Vagina (tissue), 2 donors: ENCODE results near the gene USF1. TPM values are rescaled to one million over a fixed set of nuclear protein-coding genes. Genes with fewer than 3 reads are reported as not detected.

Experiments used
- DNase-seq, 2 donors: peaks; one replicate each; pipeline ENCODE4 v3.0.0-alpha.2; 2017; ENCODE audit errors: extremely low spot score in 2 of 2
- H3K27ac ChIP-seq: fragments of 200-600 bp; sonication (generic); one replicate; pipeline ENCODE4 v1.5.1; 2019
- H3K27me3 ChIP-seq: fragments of 200-600 bp; sonication (generic); one replicate; pipeline ENCODE4 v1.5.1; 2019
- H3K36me3 ChIP-seq, 2 donors: fragments of 200-600 bp; sonication (generic); one replicate each; pipeline ENCODE4 v1.5.1; 2017 to 2019
- H3K4me1 ChIP-seq: fragments of 200-600 bp; sonication (generic); one replicate; pipeline ENCODE4 v1.5.1; 2019
- H3K4me3 ChIP-seq, 2 donors: fragments of 200-600 bp; sonication (generic); 1 replicate in 1 of 2; 2 replicates in 1 of 2; pipeline ENCODE4 v1.5.1; 2016 to 2019
- H3K9me3 ChIP-seq: fragments of 200-600 bp; sonication (generic); one replicate; pipeline ENCODE4 v1.5.1; 2019
- CTCF ChIP-seq, 3 experiments: fragments of 450-650 bp in 2 of 3; fragments of 200-600 bp in 1 of 3; sonication (generic) in 1 of 3; IDR thresholded peaks; one replicate each; pipeline ENCODE4 v1.5.1; 2017 to 2019; ENCODE audit warnings: antibody characterized with exemption in 3 of 3, mild to moderate bottlenecking in 2 of 3, moderate library complexity in 2 of 3
- POLR2A ChIP-seq, 2 donors: fragments of 450-650 bp; IDR thresholded peaks; one replicate each; pipeline ENCODE4 v1.6.1; 2017; ENCODE audit warnings: antibody characterized with exemption in 2 of 2, mild to moderate bottlenecking in 2 of 2, moderate library complexity in 2 of 2
- POLR2AphosphoS5 ChIP-seq, 2 donors: sonication (generic); formaldehyde crosslinking; IDR thresholded peaks; one replicate each; pipeline ENCODE4 v1.9.0; 2017; ENCODE audit warnings: antibody characterized with exemption in 2 of 2, mild to moderate bottlenecking in 2 of 2, low read depth in 1 of 2; ENCODE audit not compliant: insufficient read depth in 1 of 2
- intact Hi-C: fragments of 100-400 bp; cut with DNase I; formaldehyde crosslinking; loops from one replicate; pipeline ENCODE4 v1.15.1; 2023
- total RNA-seq: library from RNA; depleted of rRNA; stranded (reverse); fragments of >200 nt; gene quantifications from one replicate; pipeline ENCODE4 v1.2.3, GENCODE V29; 2016

USF1 gene
- total RNA-seq, 1 donor from 2014 or later, result 39.0 TPM

- Histone ChIP-seq H3K4me1 (no peaks in the 10 kb centered on the region), H3K27me3 (no peaks in the 10 kb centered on the region), H3K27ac (peak overlapping the region; percentile 77), H3K36me3 (no peaks in the 10 kb centered on the region), H3K9me3 (no peaks in the 10 kb centered on the region), H3K4me3 (no peak overlapping the region)
- TF ChIP-seq POLR2AphosphoS5 (IDR thresholded peaks at IDR 0.05; ENCODE audit: insufficient read depth in 1 of 2, low read depth in 1 of 2) (no peak), CTCF (IDR thresholded peaks at IDR 0.05) (no peak), POLR2A (IDR thresholded peaks at IDR 0.05) (no peak)
- intact Hi-C loops, result no loop called here
- DNase-seq, result no peak
Observed at GRCh38 chr1:161079436-161080110, 33.8 kb upstream of the USF1 start.

GRCh38 chr1:161077426-161077825, 31.6 kb upstream of the USF1 start:
- Histone ChIP-seq H3K4me1 (peaks cover 5% of the 10 kb centered on the region), H3K36me3 (no peaks in the 10 kb centered on the region), H3K4me3 (no peak overlapping the region), H3K27ac (peak overlapping the region; percentile 53), H3K9me3 (no peaks in the 10 kb centered on the region), H3K27me3 (no peaks in the 10 kb centered on the region)
- intact Hi-C loops, result no loop called here
- DNase-seq, result no peak
- no peak for TF ChIP-seq CTCF (IDR thresholded peaks at IDR 0.05)
- no peak for TF ChIP-seq POLR2AphosphoS5 (IDR thresholded peaks at IDR 0.05; ENCODE audit: insufficient read depth in 1 of 2, low read depth in 1 of 2)
- TF ChIP-seq POLR2A (IDR thresholded peaks at IDR 0.05), result no peak

- TF ChIP-seq CTCF (IDR thresholded peaks at IDR 0.05), result no peak
- no peak for TF ChIP-seq POLR2A (IDR thresholded peaks at IDR 0.05)
- TF ChIP-seq POLR2AphosphoS5 (IDR thresholded peaks at IDR 0.05; ENCODE audit: insufficient read depth in 1 of 2, low read depth in 1 of 2), result no peak
- Histone ChIP-seq H3K27me3 (no peaks in the 10 kb centered on the region), H3K4me3 (no peak overlapping the region), H3K36me3 (no peaks in the 10 kb centered on the region), H3K9me3 (no peaks in the 10 kb centered on the region), H3K4me1 (peaks cover 5% of the 10 kb centered on the region), H3K27ac (peak overlapping the region; percentile 53)
- DNase-seq, result no peak
- intact Hi-C loops, result no loop called here
Observed at GRCh38 chr1:161076410-161076809, 30.6 kb upstream of the USF1 start.

GRCh38 chr1:161074676-161075368, 29.0 kb upstream of the USF1 start:
- intact Hi-C loops, result no loop called here
- Histone ChIP-seq H3K36me3 (no peaks in the 10 kb centered on the region), H3K27me3 (no peaks in the 10 kb centered on the region), H3K9me3 (no peaks in the 10 kb centered on the region), H3K27ac (peak overlapping the region; percentile 49), H3K4me3 (no peak overlapping the region), H3K4me1 (peaks cover 5% of the 10 kb centered on the region)
- DNase-seq, result no peak
- TF ChIP-seq CTCF (IDR thresholded peaks at IDR 0.05) (no peak), POLR2AphosphoS5 (IDR thresholded peaks at IDR 0.05; ENCODE audit: insufficient read depth in 1 of 2, low read depth in 1 of 2) (peak; percentile 50 to 57)
